Transverse colon (tissue), 4 donors: ENCODE results near the gene DEAF1.
A peak's percentile ranks its signal among the peaks of the same experiment; 100 is the strongest.

Experiments
- EP300 ChIP-seq: sonication (generic); formaldehyde crosslinking; IDR thresholded peaks from one replicate; pipeline ENCODE4 v1.6.1; 2017; ENCODE audit warnings: antibody characterized with exemption, low read depth
- POLR2A ChIP-seq: fragments of 450-650 bp; IDR thresholded peaks from one replicate; pipeline ENCODE4 v1.6.1; 2016; ENCODE audit warnings: antibody characterized with exemption, mild to moderate bottlenecking, moderate library complexity
- POLR2AphosphoS5 ChIP-seq, 3 donors: sonication (generic); formaldehyde crosslinking; IDR thresholded peaks; one replicate each; pipeline ENCODE4 v1.6.1; 2016; ENCODE audit warnings: antibody characterized with exemption in 3 of 3
- TF ChIP-seq, protein P1 (sequence below), 5 experiments: fragments of 200-600 bp in 3 of 5; fragments of 450-650 bp in 2 of 5; sonication (generic) in 3 of 5; IDR thresholded peaks; 1 replicate in 2 of 5; 2 replicates in 3 of 5; pipeline ENCODE4 v1.5.1; 2016 to 2017; ENCODE audit warnings: antibody characterized with exemption in 5 of 5, inconsistent platforms in 3 of 5, mild to moderate bottlenecking in 2 of 5, moderate library complexity in 1 of 5

DNA sequence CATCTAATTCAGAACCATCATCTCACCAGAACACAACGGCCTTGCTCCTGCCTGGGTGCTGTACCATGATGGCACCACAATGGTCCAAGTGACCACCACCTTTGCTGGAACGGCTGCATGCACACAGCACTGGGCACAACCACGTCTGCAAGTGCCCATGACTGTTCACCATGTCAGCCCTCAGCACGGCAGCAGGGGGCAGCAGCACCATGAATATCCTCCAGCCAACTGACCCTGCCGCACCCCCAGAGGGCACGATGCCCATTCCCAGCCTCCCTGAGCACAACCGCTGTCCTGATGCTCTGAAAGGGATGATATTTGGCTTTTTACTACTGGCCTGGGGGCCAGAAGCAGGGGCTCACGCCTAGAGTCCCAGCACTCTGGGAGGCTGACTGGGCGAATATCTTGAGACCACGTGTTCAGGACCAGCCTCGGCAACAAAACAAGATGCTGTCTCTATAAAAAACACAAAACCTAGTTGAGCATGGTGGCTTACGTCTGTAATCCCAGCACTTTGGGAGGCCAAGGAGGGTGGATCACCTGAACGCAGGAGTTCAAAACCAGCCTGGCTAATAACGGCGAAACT, 32.2 kb downstream of the DEAF1 start:
- TF ChIP-seq, protein P1, sequence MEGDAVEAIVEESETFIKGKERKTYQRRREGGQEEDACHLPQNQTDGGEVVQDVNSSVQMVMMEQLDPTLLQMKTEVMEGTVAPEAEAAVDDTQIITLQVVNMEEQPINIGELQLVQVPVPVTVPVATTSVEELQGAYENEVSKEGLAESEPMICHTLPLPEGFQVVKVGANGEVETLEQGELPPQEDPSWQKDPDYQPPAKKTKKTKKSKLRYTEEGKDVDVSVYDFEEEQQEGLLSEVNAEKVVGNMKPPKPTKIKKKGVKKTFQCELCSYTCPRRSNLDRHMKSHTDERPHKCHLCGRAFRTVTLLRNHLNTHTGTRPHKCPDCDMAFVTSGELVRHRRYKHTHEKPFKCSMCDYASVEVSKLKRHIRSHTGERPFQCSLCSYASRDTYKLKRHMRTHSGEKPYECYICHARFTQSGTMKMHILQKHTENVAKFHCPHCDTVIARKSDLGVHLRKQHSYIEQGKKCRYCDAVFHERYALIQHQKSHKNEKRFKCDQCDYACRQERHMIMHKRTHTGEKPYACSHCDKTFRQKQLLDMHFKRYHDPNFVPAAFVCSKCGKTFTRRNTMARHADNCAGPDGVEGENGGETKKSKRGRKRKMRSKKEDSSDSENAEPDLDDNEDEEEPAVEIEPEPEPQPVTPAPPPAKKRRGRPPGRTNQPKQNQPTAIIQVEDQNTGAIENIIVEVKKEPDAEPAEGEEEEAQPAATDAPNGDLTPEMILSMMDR (IDR thresholded peaks at IDR 0.05), result peak; percentile 72 to 89 (median 76)
- no peak for TF ChIP-seq POLR2A
- TF ChIP-seq POLR2AphosphoS5 (IDR thresholded peaks at IDR 0.05), result peak in 1 of 3 donors; percentile 24
- TF ChIP-seq EP300, result no peak
